ENCODE data around the gene STAU1. TPM values are rescaled to one million over a fixed set of nuclear protein-coding genes. Genes with fewer than 3 reads are reported as not detected.

STAU1 gene
- total RNA-seq, 1 donor from 2014 or later, result 31.1 TPM

DNA sequence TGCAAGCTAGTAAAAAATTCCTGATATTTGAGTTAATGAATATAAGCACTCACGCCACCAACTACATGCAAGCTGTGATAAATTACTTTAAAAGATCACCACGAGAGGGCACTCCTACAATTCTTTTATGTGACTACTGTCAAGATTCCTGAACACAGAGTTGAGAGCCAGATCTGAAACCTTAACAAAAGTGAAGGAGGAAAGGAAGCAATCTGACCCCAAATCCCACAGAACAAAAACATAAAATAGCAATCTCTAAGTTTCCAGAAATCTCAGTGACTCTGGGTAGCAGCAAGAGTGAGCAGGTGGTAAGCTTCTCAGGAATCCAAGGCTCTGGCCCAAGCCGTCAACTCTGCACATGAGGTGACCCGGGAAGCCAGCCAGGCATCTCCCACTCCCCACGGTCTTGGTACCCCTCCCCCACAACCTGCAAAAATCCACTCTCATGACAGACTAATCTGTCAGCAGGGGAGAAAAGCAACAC is 55.1 kb downstream of the STAU1 start:
- no peak overlapping the region for H3K4me3 ChIP-seq (ENCODE audit: low read depth, low read length)
- H3K27me3 ChIP-seq (ENCODE audit: control insufficient read depth, insufficient read depth, low read length), result no peaks in the 10 kb centered on the region
- peak; percentile 60 for DNase-seq (ENCODE audit: low read depth)
- H3K36me3 ChIP-seq (ENCODE audit: control insufficient read depth, insufficient read depth, low read length), result peaks cover 2% of the 10 kb centered on the region
- TF ChIP-seq CTCF (IDR thresholded peaks at IDR 0.05; ENCODE audit: insufficient read depth, low read length, severe bottlenecking), result peak; percentile 24
- FAIRE-seq, result no peak

GRCh38 chr20:49123982-49124381 is 64.2 kb downstream of the STAU1 start:
- no peak overlapping the region for H3K4me3 ChIP-seq (ENCODE audit: low read depth, low read length)
- DNase-seq (ENCODE audit: low read depth) (no peak), FAIRE-seq (no peak)
- H3K36me3 ChIP-seq (ENCODE audit: control insufficient read depth, insufficient read depth, low read length), result peaks cover 23% of the 10 kb centered on the region
- no peaks in the 10 kb centered on the region for H3K27me3 ChIP-seq (ENCODE audit: control insufficient read depth, insufficient read depth, low read length)
- no peak for TF ChIP-seq CTCF (IDR thresholded peaks at IDR 0.05; ENCODE audit: insufficient read depth, low read length, severe bottlenecking)

GRCh38 chr20:49122920-49123319 is 65.2 kb downstream of the STAU1 start:
- Histone ChIP-seq H3K4me3 (ENCODE audit: low read depth, low read length) (no peak overlapping the region), H3K27me3 (ENCODE audit: control insufficient read depth, insufficient read depth, low read length) (no peaks in the 10 kb centered on the region), H3K36me3 (ENCODE audit: control insufficient read depth, insufficient read depth, low read length) (peaks cover 30% of the 10 kb centered on the region)
- no peak for TF ChIP-seq CTCF (IDR thresholded peaks at IDR 0.05; ENCODE audit: insufficient read depth, low read length, severe bottlenecking)
- DNase-seq (ENCODE audit: low read depth) (no peak), FAIRE-seq (no peak)

DNA sequence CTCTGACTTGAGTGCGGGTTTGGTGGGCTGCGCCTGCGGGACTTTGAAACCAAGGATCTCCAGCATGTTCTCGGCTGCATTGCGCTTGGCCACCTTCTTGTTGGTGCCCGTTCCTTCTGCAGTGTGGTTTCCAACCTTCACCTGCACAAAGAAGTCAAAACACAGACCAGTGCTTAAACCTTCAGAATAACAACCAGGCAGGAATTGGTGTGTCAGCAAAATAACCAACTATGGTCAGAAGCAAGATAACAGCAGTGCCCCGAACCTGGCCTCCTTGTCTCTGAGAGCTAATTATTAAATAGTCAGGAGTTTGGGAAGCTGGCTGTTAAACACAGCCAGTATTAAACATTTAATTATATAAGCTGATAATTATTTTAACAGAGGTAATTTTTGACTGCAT is 68.1 kb downstream of the STAU1 start:
- H3K36me3 ChIP-seq (ENCODE audit: control insufficient read depth, insufficient read depth, low read length), result peaks cover 41% of the 10 kb centered on the region
- FAIRE-seq (no peak), DNase-seq (ENCODE audit: low read depth) (no peak)
- no peak overlapping the region for H3K4me3 ChIP-seq (ENCODE audit: low read depth, low read length)
- no peaks in the 10 kb centered on the region for H3K27me3 ChIP-seq (ENCODE audit: control insufficient read depth, insufficient read depth, low read length)
- TF ChIP-seq CTCF (IDR thresholded peaks at IDR 0.05; ENCODE audit: insufficient read depth, low read length, severe bottlenecking), result no peak

GRCh38 chr20:49118307-49118706 is 69.8 kb downstream of the STAU1 start:
- Histone ChIP-seq H3K27me3 (ENCODE audit: control insufficient read depth, insufficient read depth, low read length) (no peaks in the 10 kb centered on the region), H3K4me3 (ENCODE audit: low read depth, low read length) (no peak overlapping the region), H3K36me3 (ENCODE audit: control insufficient read depth, insufficient read depth, low read length) (peaks cover 35% of the 10 kb centered on the region)
- no peak for FAIRE-seq
- DNase-seq (ENCODE audit: low read depth), result no peak
- no peak for TF ChIP-seq CTCF (IDR thresholded peaks at IDR 0.05; ENCODE audit: insufficient read depth, low read length, severe bottlenecking)

- H3K4me3 ChIP-seq (ENCODE audit: low read depth, low read length), result no peak overlapping the region
- no peak for FAIRE-seq
Measured at GRCh38 chr20:49115564-49115963, 72.6 kb downstream of the STAU1 start.

More at GRCh38 chr20:49115564-49115963, 72.6 kb downstream of the STAU1 start:
- H3K27me3 ChIP-seq (ENCODE audit: control insufficient read depth, insufficient read depth, low read length), result no peaks in the 10 kb centered on the region
- H3K36me3 ChIP-seq (ENCODE audit: control insufficient read depth, insufficient read depth, low read length), result peaks cover 33% of the 10 kb centered on the region
- no peak for TF ChIP-seq CTCF (IDR thresholded peaks at IDR 0.05; ENCODE audit: insufficient read depth, low read length, severe bottlenecking)
- no peak for DNase-seq (ENCODE audit: low read depth)

Measured in bronchial epithelial cell (primary cell).